NCI-H1436 treated with DMSO at 0.1 percent for 48 hours (cell line): ENCODE results near the gene FAM118B.

ENCODE experiments used
- DNase-seq: peaks from one replicate; lab custom pipeline; 2025; lab: John Stamatoyannopoulos, UW

Gene FAM118B

GRCh38 chr11:126311401-126312291, 100.1 kb downstream of the FAM118B start:
- no peak for DNase-seq
